ENCODE measurements around the gene IRF2BPL.

DNA sequence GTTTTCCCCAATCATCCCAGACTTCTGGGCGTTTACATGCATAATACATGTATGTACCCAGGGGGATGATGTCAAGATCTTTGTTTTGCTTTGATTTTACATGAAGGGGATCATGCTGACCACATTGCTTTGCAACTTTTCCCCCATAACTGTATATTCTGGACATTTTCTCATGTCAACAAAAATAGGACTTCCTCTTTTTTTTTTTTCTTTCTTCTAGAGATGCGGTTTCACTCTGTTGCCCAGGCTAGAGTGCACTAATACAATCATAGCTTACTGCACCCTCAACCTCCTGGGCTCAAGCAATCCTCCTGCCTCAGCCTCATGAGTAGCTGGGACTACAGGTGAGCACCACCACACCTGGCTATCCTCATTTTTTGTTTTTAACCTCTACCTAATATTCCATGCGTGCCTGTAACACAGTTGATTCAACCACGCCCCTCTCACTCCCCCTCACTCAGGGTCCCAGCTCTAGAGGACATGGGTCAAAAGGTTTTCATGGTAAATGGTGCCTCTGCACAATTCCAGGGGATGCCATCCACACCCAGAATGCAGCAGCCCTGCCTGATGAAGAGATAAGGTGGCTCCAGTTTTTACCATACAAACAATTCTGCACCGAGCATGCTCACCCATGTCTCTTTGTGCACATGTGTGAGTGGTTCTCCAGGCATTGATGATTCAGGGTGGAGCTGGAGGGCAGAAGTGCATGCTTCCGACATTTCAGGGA lies 37.5 kb upstream of the IRF2BPL start:
- TF ChIP-seq, protein P1, sequence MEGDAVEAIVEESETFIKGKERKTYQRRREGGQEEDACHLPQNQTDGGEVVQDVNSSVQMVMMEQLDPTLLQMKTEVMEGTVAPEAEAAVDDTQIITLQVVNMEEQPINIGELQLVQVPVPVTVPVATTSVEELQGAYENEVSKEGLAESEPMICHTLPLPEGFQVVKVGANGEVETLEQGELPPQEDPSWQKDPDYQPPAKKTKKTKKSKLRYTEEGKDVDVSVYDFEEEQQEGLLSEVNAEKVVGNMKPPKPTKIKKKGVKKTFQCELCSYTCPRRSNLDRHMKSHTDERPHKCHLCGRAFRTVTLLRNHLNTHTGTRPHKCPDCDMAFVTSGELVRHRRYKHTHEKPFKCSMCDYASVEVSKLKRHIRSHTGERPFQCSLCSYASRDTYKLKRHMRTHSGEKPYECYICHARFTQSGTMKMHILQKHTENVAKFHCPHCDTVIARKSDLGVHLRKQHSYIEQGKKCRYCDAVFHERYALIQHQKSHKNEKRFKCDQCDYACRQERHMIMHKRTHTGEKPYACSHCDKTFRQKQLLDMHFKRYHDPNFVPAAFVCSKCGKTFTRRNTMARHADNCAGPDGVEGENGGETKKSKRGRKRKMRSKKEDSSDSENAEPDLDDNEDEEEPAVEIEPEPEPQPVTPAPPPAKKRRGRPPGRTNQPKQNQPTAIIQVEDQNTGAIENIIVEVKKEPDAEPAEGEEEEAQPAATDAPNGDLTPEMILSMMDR (IDR thresholded peaks at IDR 0.05), result no peak
- no peak for TF ChIP-seq EP300 (IDR thresholded peaks at IDR 0.05)
- TF ChIP-seq POLR2AphosphoS5 (IDR thresholded peaks at IDR 0.05), result no peak
- no peak for TF ChIP-seq POLR2A (IDR thresholded peaks at IDR 0.05; ENCODE audit: low read depth)
